Activated CD4-positive, alpha-beta T cell treated with anti-CD3 and anti-CD28 coated beads for 36 hours (primary cell): ENCODE data around the gene SPSB1. TPM values are rescaled to one million over a fixed set of nuclear protein-coding genes. Genes with fewer than 3 reads are reported as not detected.

Experiments used
- ATAC-seq: fragments of 200-7000 bp; cut with Tn5 transposase; one replicate; pipeline ENCODE4 v1.10.0; 2021; ENCODE audit warnings: mild to moderate bottlenecking, moderate library complexity
- CTCF ChIA-PET: fragments of 350-600 bp; sonication (Branson Sonifier 250); formaldehyde crosslinking; loops from one replicate; lab custom pipeline; 2021; ENCODE audit warnings: antibody characterized with exemption; lab: Charles Lee
- POLR2A ChIA-PET: fragments of 350-600 bp; sonication (Branson Sonifier 250); formaldehyde crosslinking; loops from one replicate; lab custom pipeline; 2021; ENCODE audit warnings: antibody characterized with exemption, inconsistent platforms; lab: Charles Lee
- DNase-seq: peaks from one replicate; pipeline ENCODE4 v3.0.0-alpha.2; 2020
- H3K27ac Mint-ChIP-seq: one replicate; pipeline ENCODE4 v1.8.0; 2021; ENCODE audit warnings: mixed read lengths
- H3K27me3 Mint-ChIP-seq: one replicate; pipeline ENCODE4 v1.8.0; 2021; ENCODE audit warnings: mixed read lengths
- H3K36me3 Mint-ChIP-seq: one replicate; pipeline ENCODE4 v1.8.0; 2021; ENCODE audit warnings: low read depth, mixed read lengths
- H3K4me1 Mint-ChIP-seq: one replicate; pipeline ENCODE4 v1.8.0; 2021; ENCODE audit warnings: mixed read lengths
- H3K4me3 Mint-ChIP-seq: one replicate; pipeline ENCODE4 v1.8.0; 2021; ENCODE audit warnings: mild to moderate bottlenecking, moderate library complexity, mixed read lengths
- H3K9me3 Mint-ChIP-seq: one replicate; pipeline ENCODE4 v1.8.0; 2021; ENCODE audit warnings: low read depth, mixed read lengths
- intact Hi-C, 2 experiments: fragments of 100-400 bp; cut with DNase I in 1 of 2; cut with micrococcal nuclease in 1 of 2; formaldehyde crosslinking; loops; one replicate each; pipeline versions ENCODE4 v1.14.2 to v1.15.1; 2022 to 2024; cut with DNase I, micrococcal nuclease
- total RNA-seq, 2 experiments: library from RNA; stranded (reverse); gene quantifications; one replicate each; pipeline ENCODE4 v1.2.3, GENCODE V29; 2021

SPSB1 gene
- total RNA-seq, 2 experiments from 2014 or later, result 5.7 to 6.8 TPM

DNA sequence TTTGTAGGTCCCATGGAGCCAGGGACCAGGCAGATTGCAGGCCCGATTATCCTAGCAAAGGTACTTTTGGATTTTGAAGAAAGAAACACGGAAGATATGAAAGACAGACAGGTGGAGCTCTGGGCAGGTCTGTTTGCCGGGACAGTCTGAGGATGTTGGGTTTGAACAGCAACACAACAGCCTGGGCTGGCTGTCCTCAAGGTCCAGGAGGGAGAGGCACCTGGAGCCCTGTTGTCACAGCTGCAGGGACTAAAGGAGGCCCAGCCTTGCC, 43.5 kb upstream of the SPSB1 start:
- no peak for ATAC-seq
- Mint-ChIP-seq H3K9me3 (no peaks in the 10 kb centered on the region), H3K27ac (no peak overlapping the region), H3K4me1 (peaks cover 10% of the 10 kb centered on the region), H3K4me3 (no peak overlapping the region), H3K36me3 (peaks cover 2% of the 10 kb centered on the region), H3K27me3 (no peaks in the 10 kb centered on the region)
- intact Hi-C loops, result no loop called here
- CTCF ChIA-PET, result interaction anchor here (0.5 to 1.5 kb wide), 6 partner anchors 15 to 410 kb away, joined by 3 to 6 read pairs (median 4); partner anchors contain the start of gene H6PD
- no peak for DNase-seq
- POLR2A ChIA-PET, result no interaction called here

DNA sequence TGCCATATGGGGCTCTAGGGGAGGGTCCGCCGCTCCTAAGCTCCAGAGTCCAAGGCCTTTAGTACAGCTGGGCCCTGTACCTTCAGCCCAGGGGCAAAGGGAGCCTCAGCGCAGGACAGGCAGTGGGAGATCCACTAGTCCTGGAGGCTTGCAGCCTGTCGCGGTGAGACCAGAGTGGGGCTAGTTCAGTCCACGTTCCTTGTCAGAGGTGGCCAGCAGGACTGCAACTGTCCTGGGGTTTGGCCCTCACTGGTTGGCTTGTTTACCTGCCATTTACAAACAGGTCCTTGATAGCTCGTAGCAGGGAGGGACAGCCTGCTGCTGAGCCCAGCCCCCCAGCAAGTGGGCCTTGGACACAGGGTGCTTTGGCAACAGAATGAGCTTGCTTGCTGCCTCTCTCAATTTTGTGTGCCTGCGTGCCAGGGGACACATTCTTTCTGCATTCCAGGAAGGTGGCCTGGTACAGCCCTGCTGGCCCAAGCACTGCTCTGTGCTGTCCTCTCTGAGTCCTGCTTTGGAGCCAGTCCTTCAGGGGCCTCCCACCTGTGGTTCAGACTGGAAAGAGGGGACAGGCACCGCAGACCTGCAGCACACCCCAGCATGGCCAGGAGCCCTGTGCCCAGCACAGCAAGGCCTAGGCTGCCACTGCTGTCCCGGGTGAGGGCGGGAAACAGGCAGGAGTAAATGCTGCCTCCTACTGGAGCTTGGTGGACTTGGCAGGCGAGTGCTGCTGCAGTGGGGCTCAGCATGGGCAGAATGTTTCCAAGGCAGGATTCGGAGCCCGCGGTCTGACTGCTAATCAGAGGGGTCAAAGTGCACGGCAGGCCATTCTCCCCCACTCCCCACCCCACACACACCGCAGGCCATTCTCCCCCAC, 42.9 kb upstream of the SPSB1 start:
- CTCF ChIA-PET, result interaction anchor here (0.6 to 1.5 kb wide), 8 partner anchors 15 to 241 kb away, joined by 3 to 6 read pairs (median 4); partner anchors contain the start of gene H6PD
- H3K4me3 Mint-ChIP-seq, result no peak overlapping the region
- peaks cover 2% of the 10 kb centered on the region for H3K36me3 Mint-ChIP-seq
- POLR2A ChIA-PET, result no interaction called here
- H3K27me3 Mint-ChIP-seq, result no peaks in the 10 kb centered on the region
- no peak overlapping the region for H3K27ac Mint-ChIP-seq
- ATAC-seq (peak; percentile 79), DNase-seq (peak; percentile 68)
- peaks cover 6% of the 10 kb centered on the region for H3K4me1 Mint-ChIP-seq
- intact Hi-C loops, result loop anchor here in 1 of 2 experiments (1.0 kb wide), 3 partner anchors 68 to 139 kb away; no protein-coding TSS in a partner anchor
- H3K9me3 Mint-ChIP-seq, result no peaks in the 10 kb centered on the region

DNA sequence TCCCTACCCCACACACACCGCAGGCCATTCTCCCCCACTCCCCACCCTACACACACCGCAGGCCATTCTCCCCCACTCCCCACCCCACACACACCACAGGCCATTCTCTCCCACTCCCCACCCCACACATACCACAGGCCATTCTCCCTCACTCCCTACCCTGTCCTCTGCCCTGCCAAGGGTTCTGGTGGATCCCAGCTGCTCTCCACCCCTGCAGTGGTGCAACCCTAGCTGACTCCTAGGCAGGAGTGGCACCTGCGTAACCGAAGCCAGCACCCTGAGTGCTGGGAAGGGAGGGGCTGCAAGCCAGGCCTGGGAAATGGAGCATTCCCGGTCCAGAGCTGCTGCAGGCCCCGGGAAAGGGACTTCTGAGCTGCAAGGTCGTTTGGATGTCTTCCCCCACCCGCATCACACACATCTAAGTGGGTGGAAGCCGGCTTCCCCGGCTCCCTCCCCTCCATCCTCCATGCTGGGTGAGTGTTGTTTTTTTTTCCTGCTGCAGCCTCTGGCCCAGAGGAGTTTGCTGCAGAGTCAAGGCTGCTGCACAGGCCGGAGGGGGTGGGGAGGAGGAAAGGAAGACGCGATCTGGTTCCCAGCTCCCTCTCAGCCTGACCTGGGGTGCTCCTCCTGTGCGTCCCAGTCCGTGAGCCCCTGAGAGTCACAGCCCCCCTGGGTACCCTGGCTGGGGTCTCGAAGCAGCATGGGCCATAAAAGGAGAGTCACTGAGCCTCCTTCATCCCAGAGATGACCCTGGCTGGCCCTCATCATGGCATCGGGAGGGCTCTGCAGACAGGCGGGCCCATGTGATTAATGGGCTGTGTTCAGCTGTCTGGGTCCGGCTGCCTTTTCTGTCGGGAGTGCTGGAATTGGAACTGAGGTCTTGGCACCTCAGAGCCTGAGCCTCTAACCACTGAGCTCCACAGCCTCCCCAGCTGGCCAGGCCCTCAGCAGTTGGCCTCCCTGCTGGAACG, 42.0 kb upstream of the SPSB1 start:
- intact Hi-C loops, result loop anchor here in 1 of 2 experiments (1.0 kb wide), 3 partner anchors 69 to 140 kb away; no protein-coding TSS in a partner anchor
- Mint-ChIP-seq H3K36me3 (peaks cover 2% of the 10 kb centered on the region), H3K27me3 (no peaks in the 10 kb centered on the region), H3K4me3 (no peak overlapping the region), H3K27ac (no peak overlapping the region), H3K4me1 (peaks cover 4% of the 10 kb centered on the region), H3K9me3 (no peaks in the 10 kb centered on the region)
- no peak for ATAC-seq
- ChIA-PET POLR2A (interaction anchor here (0.6 kb wide), 1 partner anchor 129 kb away, joined by 3 read pairs; no protein-coding TSS in a partner anchor), CTCF (interaction anchor here (0.6 to 1.5 kb wide), 9 partner anchors 16 to 240 kb away, joined by 3 to 6 read pairs (median 3); partner anchors contain the start of gene H6PD)
- DNase-seq, result no peak

DNA sequence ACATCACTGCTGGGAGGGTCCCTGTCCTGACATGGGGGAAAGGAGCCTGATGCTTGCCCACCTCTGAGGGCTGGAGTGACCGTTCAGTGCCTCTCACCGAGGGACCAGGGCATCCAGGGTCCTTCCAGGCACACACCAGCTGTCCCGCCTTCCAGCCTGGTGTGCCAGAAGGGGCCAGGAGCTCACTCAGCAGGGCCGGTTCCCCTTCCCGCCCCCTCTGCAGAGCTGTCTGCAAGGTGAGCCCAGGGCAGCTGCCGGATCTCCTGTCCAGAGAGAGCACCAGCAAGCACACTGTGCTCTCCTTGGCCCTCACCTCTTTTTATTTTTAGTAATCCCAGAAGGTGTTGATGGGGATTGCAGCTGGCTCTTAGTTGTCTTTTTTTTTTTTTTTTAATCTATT, 41.2 kb upstream of the SPSB1 start:
- Mint-ChIP-seq H3K9me3 (no peaks in the 10 kb centered on the region), H3K27me3 (no peaks in the 10 kb centered on the region), H3K4me3 (no peak overlapping the region), H3K4me1 (peaks cover 4% of the 10 kb centered on the region), H3K36me3 (peaks cover 2% of the 10 kb centered on the region), H3K27ac (no peak overlapping the region)
- no peak for DNase-seq
- CTCF ChIA-PET, result no interaction called here
- intact Hi-C loops, result no loop called here
- ATAC-seq, result no peak
- POLR2A ChIA-PET, result no interaction called here

DNA sequence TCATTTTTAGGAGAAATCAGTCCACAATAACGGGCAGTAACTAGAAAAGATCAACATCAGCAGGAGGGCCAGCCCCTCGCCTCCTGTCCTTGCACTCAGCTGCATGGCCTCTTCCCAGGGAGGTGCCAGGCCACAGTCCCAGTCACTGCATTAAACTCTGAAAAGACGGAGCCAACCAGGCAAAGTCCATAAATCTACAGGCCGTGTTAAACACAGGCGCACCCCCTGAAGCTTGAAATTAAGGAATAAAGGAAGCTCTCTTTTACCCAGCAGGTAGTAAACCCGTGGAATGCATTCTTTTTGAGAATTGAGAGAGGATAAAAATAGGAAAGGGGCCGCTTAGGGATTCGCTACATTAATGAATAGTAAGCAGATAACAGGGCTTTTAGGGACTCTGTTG, 39.7 kb upstream of the SPSB1 start:
- ATAC-seq, result no peak
- ChIA-PET POLR2A (no interaction called here), CTCF (interaction anchor here (1.1 to 1.2 kb wide), 2 partner anchors 9 to 238 kb away, joined by 3 to 5 read pairs; no protein-coding TSS in a partner anchor)
- peaks cover 5% of the 10 kb centered on the region for H3K36me3 Mint-ChIP-seq
- no peak for DNase-seq
- no peak overlapping the region for H3K4me3 Mint-ChIP-seq
- no peaks in the 10 kb centered on the region for H3K27me3 Mint-ChIP-seq
- H3K27ac Mint-ChIP-seq, result no peak overlapping the region
- H3K9me3 Mint-ChIP-seq, result peaks cover under 1% of the 10 kb centered on the region
- H3K4me1 Mint-ChIP-seq, result peaks cover 8% of the 10 kb centered on the region
- intact Hi-C loops, result no loop called here

DNA sequence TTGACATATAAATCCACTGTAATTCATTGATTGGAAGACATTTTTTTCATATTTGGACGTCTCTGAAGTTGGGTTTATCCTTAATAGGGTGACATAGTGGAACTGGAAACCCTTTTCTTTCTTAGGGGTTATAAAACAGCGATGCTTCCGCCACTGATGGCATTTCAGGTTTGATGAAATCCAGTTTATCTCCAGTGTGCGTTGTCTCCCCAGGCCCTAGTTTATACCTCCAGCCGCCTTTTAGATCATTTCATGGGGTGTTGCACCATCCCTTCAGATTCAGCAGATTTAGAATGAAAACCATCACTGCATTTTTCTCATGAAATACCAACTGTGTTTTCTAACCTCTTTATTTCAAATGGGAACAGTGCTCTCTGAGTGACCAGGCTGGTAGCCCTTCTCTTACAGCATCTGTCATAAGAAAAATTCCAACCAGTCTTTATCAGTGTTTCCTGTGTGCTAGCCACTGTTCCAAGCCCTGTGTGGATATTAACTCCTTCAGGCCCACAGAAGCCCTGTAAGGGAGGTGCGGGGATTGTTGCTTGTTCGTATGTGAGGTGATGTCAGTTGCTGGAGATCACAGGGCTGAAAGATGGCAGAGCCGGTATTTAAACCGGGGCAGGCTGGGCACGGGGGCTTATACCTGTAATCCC, 39.1 kb upstream of the SPSB1 start:
- intact Hi-C loops, result no loop called here
- peaks cover 13% of the 10 kb centered on the region for H3K4me1 Mint-ChIP-seq
- no peak for DNase-seq
- ChIA-PET POLR2A (no interaction called here), CTCF (interaction anchor here (1.2 kb wide), 1 partner anchor 237 kb away, joined by 5 read pairs; no protein-coding TSS in a partner anchor)
- no peak overlapping the region for H3K4me3 Mint-ChIP-seq
- ATAC-seq, result no peak
- H3K27ac Mint-ChIP-seq, result no peak overlapping the region
- peaks cover 6% of the 10 kb centered on the region for H3K9me3 Mint-ChIP-seq
- peaks cover 11% of the 10 kb centered on the region for H3K36me3 Mint-ChIP-seq
- no peaks in the 10 kb centered on the region for H3K27me3 Mint-ChIP-seq

DNA sequence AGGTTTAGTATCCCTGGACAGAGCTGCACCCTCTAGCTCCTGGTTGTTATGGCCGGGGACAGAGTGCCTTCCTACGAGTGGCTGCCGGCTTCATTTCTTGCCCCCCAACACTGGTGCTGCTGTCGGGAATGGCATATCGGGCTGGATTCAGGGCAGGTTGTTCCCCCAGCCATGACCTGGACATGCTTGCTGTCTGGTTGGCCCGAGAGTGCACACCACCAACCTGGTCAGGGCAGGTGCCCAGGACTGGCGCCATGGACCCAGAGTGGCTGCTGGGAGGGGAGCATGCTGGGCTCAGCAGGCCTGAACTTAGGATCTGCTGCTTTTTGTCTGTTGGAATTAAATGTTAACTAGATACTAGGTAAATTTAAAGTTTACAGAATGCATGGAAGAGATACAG, 36.4 kb upstream of the SPSB1 start:
- Mint-ChIP-seq H3K36me3 (peaks cover 26% of the 10 kb centered on the region), H3K4me3 (no peak overlapping the region), H3K4me1 (peaks cover 26% of the 10 kb centered on the region), H3K27ac (no peak overlapping the region), H3K27me3 (no peaks in the 10 kb centered on the region), H3K9me3 (peaks cover 23% of the 10 kb centered on the region)
- DNase-seq (no peak), ATAC-seq (no peak)
- intact Hi-C loops, result no loop called here
- CTCF ChIA-PET, result interaction anchor here (0.7 kb wide), 2 partner anchors 119 to 146 kb away, joined by 3 read pairs; no protein-coding TSS in a partner anchor
- POLR2A ChIA-PET, result interaction anchor here (0.6 kb wide), 1 partner anchor 48 kb away, joined by 4 read pairs; no protein-coding TSS in a partner anchor

DNA sequence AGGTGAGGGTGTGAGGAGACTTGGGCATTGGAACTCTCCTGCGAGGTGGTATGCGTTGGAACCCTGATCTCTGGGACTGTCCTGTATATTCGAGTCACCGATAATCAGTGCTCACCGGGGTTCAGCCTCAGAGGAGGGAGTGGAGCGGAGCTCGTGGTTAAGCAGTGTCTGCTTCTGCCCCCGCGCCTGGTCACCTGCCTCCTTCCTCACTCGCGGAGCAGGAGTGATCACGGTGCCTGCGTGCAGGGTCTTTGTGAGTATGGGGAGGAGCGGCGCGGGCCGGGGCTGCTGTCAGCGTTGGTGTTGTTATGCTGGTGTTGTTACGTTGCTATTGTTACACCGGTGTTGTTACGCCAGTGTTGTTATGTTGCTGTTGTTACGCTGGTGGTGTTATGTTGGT, 34.8 kb upstream of the SPSB1 start:
- Mint-ChIP-seq H3K4me3 (no peak overlapping the region), H3K27ac (no peak overlapping the region), H3K4me1 (peaks cover 26% of the 10 kb centered on the region), H3K9me3 (peaks cover 23% of the 10 kb centered on the region), H3K27me3 (no peaks in the 10 kb centered on the region), H3K36me3 (peaks cover 27% of the 10 kb centered on the region)
- no peak for DNase-seq
- intact Hi-C loops, result no loop called here
- ATAC-seq, result no peak
- POLR2A ChIA-PET, result no interaction called here
- CTCF ChIA-PET, result interaction anchor here (1.6 kb wide), 1 partner anchor 9 kb away, joined by 5 read pairs; no protein-coding TSS in a partner anchor

DNA sequence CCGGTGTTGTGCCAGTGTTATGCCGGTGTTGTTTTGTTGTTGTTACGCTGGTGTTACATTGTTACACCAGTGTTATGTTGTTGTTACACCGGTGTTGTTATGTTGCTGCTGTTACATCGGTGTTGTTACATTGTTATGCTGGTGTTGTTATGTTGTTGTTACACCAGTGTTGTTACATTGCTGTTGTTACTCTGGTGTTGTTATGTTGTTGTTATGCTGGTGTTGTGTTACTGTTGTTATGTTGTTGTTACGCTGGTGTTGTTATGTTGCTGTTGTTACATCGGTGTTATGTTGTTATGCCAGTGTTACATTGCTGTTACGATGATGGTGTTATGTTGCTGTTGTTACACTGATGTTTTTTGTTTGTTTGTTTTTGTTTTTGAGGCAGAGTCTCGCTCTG, 34.1 kb upstream of the SPSB1 start:
- CTCF ChIA-PET, result interaction anchor here (1.6 kb wide), 1 partner anchor 8 kb away, joined by 5 read pairs; no protein-coding TSS in a partner anchor
- POLR2A ChIA-PET, result no interaction called here
- Mint-ChIP-seq H3K27me3 (no peaks in the 10 kb centered on the region), H3K4me3 (no peak overlapping the region), H3K27ac (no peak overlapping the region), H3K4me1 (peaks cover 26% of the 10 kb centered on the region), H3K9me3 (peaks cover 23% of the 10 kb centered on the region), H3K36me3 (peaks cover 27% of the 10 kb centered on the region)
- ATAC-seq, result no peak
- intact Hi-C loops, result no loop called here
- DNase-seq, result no peak

DNA sequence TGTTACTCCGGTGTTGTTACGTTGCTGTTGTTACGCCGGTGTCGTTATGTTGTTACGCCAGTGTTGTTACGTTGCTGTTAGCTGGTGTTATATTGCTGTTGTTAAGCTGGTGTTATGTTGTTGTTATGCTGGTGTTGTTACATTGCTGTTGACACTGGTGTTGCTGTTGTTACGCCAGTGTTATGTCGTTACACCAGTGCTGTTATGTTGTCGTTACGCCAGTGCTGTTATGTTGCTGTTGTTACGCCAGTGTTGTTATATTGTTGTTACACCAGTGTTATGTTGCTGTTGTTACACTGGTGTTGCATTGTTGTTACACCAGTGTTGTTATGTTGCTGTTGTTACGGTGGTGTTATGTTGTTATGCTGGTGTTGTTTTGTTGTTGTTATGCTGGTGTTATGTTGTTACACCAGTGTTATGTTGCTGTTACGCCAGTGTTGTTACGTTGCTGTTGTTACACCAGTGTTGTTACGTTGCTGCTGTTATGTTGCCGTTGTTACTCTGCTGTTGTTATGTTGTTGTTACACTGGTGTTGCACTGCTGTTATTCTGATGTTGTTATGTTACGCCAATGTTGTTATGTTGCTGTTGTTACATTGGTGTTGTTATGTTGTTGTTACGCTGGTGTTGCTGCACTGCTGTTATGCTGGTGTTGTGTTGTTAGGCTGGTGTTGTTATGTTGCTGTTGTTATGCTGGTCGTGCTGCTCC, 32.5 kb upstream of the SPSB1 start:
- H3K4me3 Mint-ChIP-seq, result no peak overlapping the region
- CTCF ChIA-PET, result no interaction called here
- peaks cover 23% of the 10 kb centered on the region for H3K9me3 Mint-ChIP-seq
- H3K4me1 Mint-ChIP-seq, result peaks cover 22% of the 10 kb centered on the region
- DNase-seq, result no peak
- POLR2A ChIA-PET, result no interaction called here
- no peaks in the 10 kb centered on the region for H3K27me3 Mint-ChIP-seq
- no peak overlapping the region for H3K27ac Mint-ChIP-seq
- intact Hi-C loops, result no loop called here
- no peak for ATAC-seq
- peaks cover 27% of the 10 kb centered on the region for H3K36me3 Mint-ChIP-seq
